Glutamatergic neuron (in vitro differentiated cells): ENCODE results near the gene PPTC7. TPM values are rescaled to one million over a fixed set of nuclear protein-coding genes. Genes with fewer than 3 reads are reported as not detected.
"Not testable (repeated sequence)": the region's sequence is repeated elsewhere in the genome, so short reads cannot be mapped to it uniquely, and the experiment has no call there.

Experiments
- DNase-seq: peaks from one replicate; pipeline ENCODE4 v3.0.0; 2022
- H3K27ac Mint-ChIP-seq: one replicate; pipeline ENCODE4 v1.8.0; 2020; ENCODE audit warnings: mild to moderate bottlenecking, mixed read lengths, inconsistent platforms; ENCODE audit not compliant: unreplicated experiment
- H3K27me3 Mint-ChIP-seq: one replicate; pipeline ENCODE4 v1.8.0; 2020; ENCODE audit warnings: mild to moderate bottlenecking, moderate library complexity, mixed read lengths, inconsistent platforms; ENCODE audit not compliant: unreplicated experiment
- H3K36me3 Mint-ChIP-seq: one replicate; pipeline ENCODE4 v1.8.0; 2020; ENCODE audit warnings: mild to moderate bottlenecking, mixed read lengths, inconsistent platforms; ENCODE audit not compliant: unreplicated experiment
- H3K4me1 Mint-ChIP-seq: one replicate; pipeline ENCODE4 v1.8.0; 2020; ENCODE audit warnings: mild to moderate bottlenecking, low read depth, mixed read lengths, inconsistent platforms; ENCODE audit not compliant: unreplicated experiment
- H3K4me3 Mint-ChIP-seq: one replicate; pipeline ENCODE4 v1.8.0; 2020; ENCODE audit warnings: mild to moderate bottlenecking, mixed read lengths, inconsistent platforms; ENCODE audit not compliant: unreplicated experiment
- H3K9me3 Mint-ChIP-seq: one replicate; pipeline ENCODE4 v1.8.0; 2020; ENCODE audit warnings: mild to moderate bottlenecking, moderate library complexity, mixed read lengths, inconsistent platforms; ENCODE audit not compliant: unreplicated experiment
- CTCF ChIP-seq: fragments of 200-600 bp; sonication (generic); IDR thresholded peaks from one replicate; pipeline ENCODE4 v1.5.0; 2021; ENCODE audit not compliant: partially characterized antibody, unreplicated experiment
- total RNA-seq: library from RNA; stranded (reverse); fragmentation: NEBNext Ultra II Directional; extraction: Animal tissue kit (Norgen Biotek cat#: 25700); gene quantifications from one replicate; pipeline ENCODE4 v1.2.1, GENCODE V29; 2021; ENCODE audit not compliant: unreplicated experiment

The PPTC7 gene
- total RNA-seq, 1 donor from 2014 or later, result 11.4 TPM

GRCh38 chr12:110578694-110579534, 4.2 kb downstream of the PPTC7 start:
- Mint-ChIP-seq H3K9me3 (peaks cover 5% of the 10 kb centered on the region), H3K4me1 (peaks cover 13% of the 10 kb centered on the region), H3K36me3 (no peaks in the 10 kb centered on the region), H3K27ac (no peak overlapping the region), H3K27me3 (peaks cover 6% of the 10 kb centered on the region), H3K4me3 (no peak overlapping the region)
- no peak for TF ChIP-seq CTCF
- no peak for DNase-seq

GRCh38 chr12:110577864-110578693, 5.0 kb downstream of the PPTC7 start:
- Mint-ChIP-seq H3K27me3 (peaks cover 4% of the 10 kb centered on the region), H3K36me3 (no peaks in the 10 kb centered on the region), H3K4me3 (no peak overlapping the region), H3K4me1 (peaks cover 7% of the 10 kb centered on the region), H3K9me3 (peaks cover 2% of the 10 kb centered on the region), H3K27ac (no peak overlapping the region)
- no peak for TF ChIP-seq CTCF
- no peak for DNase-seq

DNA sequence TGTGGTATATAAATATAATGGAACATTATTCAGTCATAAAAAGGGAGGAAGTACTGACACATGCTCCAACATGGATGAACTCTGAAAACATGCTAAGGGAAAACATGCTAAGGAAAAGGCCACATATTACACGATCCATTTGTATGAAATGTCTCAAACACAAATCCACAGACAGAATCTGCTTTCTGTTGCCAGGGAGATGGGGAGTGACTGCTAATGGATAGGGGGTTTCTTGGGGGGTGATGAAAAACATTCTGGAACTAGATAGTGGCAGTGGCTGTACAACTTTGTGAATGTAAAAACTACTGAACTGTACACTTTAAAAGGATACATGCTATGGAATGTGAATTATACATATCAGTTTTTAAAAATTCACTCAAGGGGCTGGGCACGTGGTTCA, 6.6 kb downstream of the PPTC7 start:
- no peak for DNase-seq

GRCh38 chr12:110575326-110575725, 7.8 kb downstream of the PPTC7 start:
- Mint-ChIP-seq H3K27ac (no peak overlapping the region), H3K36me3 (peaks cover 5% of the 10 kb centered on the region), H3K4me3 (no peak overlapping the region), H3K27me3 (no peaks in the 10 kb centered on the region), H3K4me1 (no peaks in the 10 kb centered on the region), H3K9me3 (no peaks in the 10 kb centered on the region)
- DNase-seq, result no peak
- no peak for TF ChIP-seq CTCF

More for the DNA sequence above, 6.6 kb downstream of the PPTC7 start:
- no peak overlapping the region for H3K27ac Mint-ChIP-seq
- TF ChIP-seq CTCF, result no peak
- H3K36me3 Mint-ChIP-seq, result peaks cover 5% of the 10 kb centered on the region
- no peaks in the 10 kb centered on the region for H3K27me3 Mint-ChIP-seq
- no peak overlapping the region for H3K4me3 Mint-ChIP-seq
- H3K4me1 Mint-ChIP-seq, result peaks cover 3% of the 10 kb centered on the region
- H3K9me3 Mint-ChIP-seq, result no peaks in the 10 kb centered on the region

GRCh38 chr12:110574717-110575230, 8.3 kb downstream of the PPTC7 start:
- H3K36me3 Mint-ChIP-seq, DNase-seq, H3K4me1 Mint-ChIP-seq, H3K9me3 Mint-ChIP-seq, H3K27ac Mint-ChIP-seq, H3K27me3 Mint-ChIP-seq, H3K4me3 Mint-ChIP-seq: not testable (repeated sequence)
